Measurements from ENCODE around the gene CSTF2. TPM values are rescaled to one million over a fixed set of nuclear protein-coding genes. Genes with fewer than 3 reads are reported as not detected.

The CSTF2 gene, protein sequence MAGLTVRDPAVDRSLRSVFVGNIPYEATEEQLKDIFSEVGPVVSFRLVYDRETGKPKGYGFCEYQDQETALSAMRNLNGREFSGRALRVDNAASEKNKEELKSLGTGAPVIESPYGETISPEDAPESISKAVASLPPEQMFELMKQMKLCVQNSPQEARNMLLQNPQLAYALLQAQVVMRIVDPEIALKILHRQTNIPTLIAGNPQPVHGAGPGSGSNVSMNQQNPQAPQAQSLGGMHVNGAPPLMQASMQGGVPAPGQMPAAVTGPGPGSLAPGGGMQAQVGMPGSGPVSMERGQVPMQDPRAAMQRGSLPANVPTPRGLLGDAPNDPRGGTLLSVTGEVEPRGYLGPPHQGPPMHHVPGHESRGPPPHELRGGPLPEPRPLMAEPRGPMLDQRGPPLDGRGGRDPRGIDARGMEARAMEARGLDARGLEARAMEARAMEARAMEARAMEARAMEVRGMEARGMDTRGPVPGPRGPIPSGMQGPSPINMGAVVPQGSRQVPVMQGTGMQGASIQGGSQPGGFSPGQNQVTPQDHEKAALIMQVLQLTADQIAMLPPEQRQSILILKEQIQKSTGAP
- total RNA-seq: 20.0 and 22.7 TPM in 2 replicates

DNA sequence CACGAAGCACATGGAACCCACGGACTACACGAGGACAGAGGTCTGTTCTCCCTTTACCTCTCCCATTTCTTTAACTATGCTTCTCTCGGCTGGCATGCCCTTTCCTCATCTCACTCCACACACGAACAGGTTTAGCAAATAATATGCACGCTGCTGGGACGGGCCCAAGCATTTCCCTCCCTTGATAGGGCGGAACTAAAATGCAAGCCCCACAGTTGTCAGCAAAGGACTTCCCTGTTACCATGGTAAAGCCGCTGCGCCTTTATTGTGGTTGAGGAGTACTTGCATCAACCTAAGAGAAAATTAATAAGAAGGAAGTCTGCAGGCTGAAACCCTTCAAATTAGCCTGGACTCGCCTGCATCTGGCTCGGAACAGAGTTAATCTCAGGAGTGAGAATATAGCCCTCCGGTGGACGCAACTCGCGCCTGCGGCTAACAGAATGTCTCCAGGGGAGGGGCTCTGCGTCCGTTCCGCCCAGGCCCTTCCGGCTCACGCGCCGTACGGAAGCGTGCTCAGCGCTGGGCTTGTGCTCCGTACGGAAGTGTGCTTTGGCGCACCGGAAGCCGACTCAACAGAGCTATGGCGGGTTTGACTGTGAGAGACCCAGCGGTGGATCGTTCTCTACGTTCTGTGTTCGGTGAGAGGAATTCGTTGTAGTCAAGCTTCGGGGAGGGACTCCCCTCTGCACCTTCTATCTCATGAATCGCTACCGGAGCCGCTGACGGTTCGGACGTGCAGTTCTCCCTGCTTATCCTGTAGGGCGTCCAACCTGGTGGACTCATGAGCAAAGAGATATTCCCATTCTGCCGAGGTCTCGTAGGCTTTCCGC lies at the start of gene CSTF2:
Gene CSTF2 (plus strand): TSS at position 555 of the 830 bp plus-strand sequence. CDS start 26 bp downstream, at position 581.

DNA sequence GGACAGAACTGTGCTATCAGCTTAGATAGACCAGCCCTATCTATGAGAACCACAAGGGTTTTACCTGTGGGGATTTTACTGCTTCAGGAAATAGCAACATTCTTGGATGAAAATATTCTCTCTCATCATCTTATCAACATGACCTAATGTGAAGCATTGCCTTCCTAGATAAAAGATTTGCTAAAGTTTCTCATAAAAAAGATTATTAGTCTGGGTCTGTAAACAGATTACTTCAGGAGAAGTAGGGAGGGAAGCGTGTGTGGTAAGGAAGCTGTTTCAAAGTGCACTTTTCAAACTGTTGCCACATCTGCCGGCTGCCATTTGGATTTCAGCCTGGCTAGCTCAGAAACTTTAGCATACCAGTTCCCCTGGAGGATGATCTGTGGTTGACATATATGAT lies 54.1 kb downstream of the CSTF2 start, which contains the start of gene NOX1:
Gene NOX1 (minus strand): TSS at position 35 of the 400 bp plus-strand sequence. CDS start 220 bp downstream, outside the sequence.

Other genes with a start within 250 kb of the CSTF2 start
- not detected in 2 replicates for gene TNMD, start 235.5 kb upstream of the CSTF2 start, total RNA-seq
- gene TSPAN6, start 183.6 kb upstream of the CSTF2 start, total RNA-seq: 40.5 and 48.1 TPM in 2 replicates
- 95.5 and 151 TPM in 2 replicates for gene SRPX2, start 176.2 kb upstream of the CSTF2 start, total RNA-seq
- gene SYTL4, start 88.3 kb upstream of the CSTF2 start, total RNA-seq: 14.2 and 17.2 TPM in 2 replicates
- gene NOX1, start 54.0 kb downstream of the CSTF2 start, total RNA-seq: 0.09 TPM in 1 of 2 replicates, not detected in the other
- 0.54 and 1.2 TPM in 2 replicates for gene XKRX, start 108.5 kb downstream of the CSTF2 start, total RNA-seq
- gene ARL13A, start 149.3 kb downstream of the CSTF2 start, total RNA-seq: not detected in 2 replicates
- 13.4 and 20.6 TPM in 2 replicates for gene TRMT2B, start 231.7 kb downstream of the CSTF2 start, total RNA-seq